ENCODE data around the gene HSPB2.

DNA sequence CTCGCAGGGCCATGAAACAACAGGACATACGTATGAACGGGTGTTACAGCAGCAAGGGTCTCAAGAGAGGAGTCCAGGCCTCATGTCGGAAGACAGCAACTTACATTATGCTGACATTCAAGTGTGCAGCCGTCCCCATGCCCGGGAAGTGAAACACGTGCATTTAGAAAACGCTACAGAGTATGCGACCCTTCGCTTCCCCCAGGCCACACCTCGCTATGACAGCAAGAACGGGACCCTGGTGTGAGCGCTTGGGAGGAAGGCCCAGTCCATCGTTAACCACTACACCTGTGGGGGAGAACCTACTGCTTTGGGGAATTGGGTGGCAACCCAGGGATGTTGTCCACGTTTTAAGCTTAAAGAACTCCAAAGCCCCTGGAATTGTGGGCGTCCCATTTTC lies 13.4 kb downstream of the HSPB2 start:
- TF ChIP-seq, protein P1, sequence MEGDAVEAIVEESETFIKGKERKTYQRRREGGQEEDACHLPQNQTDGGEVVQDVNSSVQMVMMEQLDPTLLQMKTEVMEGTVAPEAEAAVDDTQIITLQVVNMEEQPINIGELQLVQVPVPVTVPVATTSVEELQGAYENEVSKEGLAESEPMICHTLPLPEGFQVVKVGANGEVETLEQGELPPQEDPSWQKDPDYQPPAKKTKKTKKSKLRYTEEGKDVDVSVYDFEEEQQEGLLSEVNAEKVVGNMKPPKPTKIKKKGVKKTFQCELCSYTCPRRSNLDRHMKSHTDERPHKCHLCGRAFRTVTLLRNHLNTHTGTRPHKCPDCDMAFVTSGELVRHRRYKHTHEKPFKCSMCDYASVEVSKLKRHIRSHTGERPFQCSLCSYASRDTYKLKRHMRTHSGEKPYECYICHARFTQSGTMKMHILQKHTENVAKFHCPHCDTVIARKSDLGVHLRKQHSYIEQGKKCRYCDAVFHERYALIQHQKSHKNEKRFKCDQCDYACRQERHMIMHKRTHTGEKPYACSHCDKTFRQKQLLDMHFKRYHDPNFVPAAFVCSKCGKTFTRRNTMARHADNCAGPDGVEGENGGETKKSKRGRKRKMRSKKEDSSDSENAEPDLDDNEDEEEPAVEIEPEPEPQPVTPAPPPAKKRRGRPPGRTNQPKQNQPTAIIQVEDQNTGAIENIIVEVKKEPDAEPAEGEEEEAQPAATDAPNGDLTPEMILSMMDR (IDR thresholded peaks at IDR 0.05), result no peak
- no peak for TF ChIP-seq POLR2A (IDR thresholded peaks at IDR 0.05)
